Epidermal melanocyte (primary cell): ENCODE measurements around the gene CYP2J2.
"Not testable (repeated sequence)": the region's sequence is repeated elsewhere in the genome, so short reads cannot be mapped to it uniquely, and the experiment has no call there.

Source experiments
- DNase-seq: peaks from one replicate; pipeline ENCODE4 v3.0.0; 2011; ENCODE audit warnings: low spot score; ENCODE audit not compliant: insufficient read length

The CYP2J2 gene

DNA sequence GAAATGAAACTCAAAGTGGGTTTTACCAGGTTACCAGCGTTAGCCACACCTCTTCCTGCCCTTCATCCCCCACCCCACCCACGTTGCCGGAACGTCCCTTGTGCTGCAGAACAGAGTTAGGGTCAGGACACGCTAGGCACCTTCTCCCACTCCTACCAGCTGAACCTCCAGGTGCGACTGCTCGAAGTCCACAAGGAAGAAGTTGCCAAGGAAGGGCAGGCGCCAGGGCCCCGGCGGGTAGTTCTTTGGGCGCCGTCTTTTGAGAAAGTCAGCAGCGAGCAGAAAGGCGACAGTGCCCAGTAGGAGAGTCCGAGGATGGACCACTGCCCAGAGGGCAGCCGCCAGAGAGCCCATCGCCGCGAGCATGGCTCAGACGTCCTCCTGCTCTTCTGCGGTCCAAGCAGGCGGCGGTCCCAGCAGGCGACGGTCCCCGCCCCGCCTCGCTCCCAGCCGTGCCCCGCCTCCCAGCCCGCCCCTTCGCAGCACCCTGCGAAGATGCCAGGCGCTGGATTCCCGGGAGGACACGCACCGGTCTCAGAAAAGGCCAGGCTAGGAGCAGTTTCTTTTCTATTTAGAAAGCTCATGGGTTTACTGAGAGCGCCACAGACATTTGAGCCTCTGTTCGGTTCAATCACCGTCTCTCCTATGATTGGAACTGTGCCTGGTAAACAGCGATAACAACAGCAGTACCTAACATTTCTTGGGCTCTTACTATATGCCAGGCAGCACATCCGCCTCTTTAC, at the start of gene CYP2J2:
Gene CYP2J2 (minus strand): TSS at position 393 of the 743 bp plus-strand sequence. CDS start 27 bp downstream, at position 366.
- no peak for DNase-seq

DNA sequence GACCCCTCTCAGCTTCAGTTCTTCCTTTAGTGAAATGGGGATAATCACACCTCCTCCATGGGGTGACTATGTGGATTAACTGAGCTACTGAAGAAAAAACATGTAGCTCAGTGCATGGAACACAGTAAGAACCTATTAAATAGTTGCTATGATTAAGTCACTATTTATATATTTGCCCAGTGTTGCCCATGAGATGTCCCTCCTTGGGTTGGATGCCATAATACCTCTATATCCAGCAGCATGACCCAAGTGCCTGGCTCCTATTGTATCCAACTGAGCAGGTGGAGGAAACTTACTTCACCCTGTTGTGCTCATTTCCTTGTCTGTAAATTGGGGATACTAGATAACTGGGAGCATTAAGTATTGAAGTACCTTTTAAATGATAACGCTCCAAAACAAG, 47.1 kb upstream of the CYP2J2 start:
- DNase-seq, result no peak

- DNase-seq, result no peak
Observed at GRCh38 chr1:59972216-59972927, 45.8 kb upstream of the CYP2J2 start.

- no peak for DNase-seq
Observed at GRCh38 chr1:59971464-59971911, 44.9 kb upstream of the CYP2J2 start.

DNA sequence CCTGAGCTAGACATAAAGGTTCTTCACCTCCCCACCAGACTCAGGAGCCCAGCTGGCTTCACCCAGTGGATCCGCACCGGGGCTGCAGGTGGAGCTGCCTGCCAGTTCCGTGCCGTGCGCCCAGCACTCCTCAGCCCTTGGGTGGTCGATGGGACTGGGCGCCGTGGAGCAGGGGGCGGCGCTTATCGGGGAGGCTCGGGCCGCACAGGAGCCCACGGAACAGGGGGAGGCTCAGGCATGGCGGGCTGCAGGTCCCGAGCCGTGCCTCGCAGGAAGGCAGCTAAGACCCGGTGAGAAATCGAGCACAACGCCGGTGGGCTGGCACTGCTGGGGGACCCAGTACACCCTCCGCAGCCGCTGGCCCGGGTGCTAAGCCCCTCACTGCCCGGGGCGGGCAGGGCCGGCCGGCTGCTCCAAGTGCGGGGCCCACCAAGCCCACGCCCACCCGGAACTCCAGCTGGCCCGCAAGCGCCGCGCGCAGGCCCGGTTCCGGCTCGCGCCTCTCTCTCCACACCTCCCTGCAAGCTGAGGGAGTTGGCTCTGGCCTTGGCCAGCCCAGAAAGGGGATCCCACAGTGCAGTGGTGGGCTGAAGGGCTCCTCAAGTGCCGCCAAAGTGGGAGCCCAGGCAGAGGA, 43.1 kb upstream of the CYP2J2 start:
- DNase-seq, result not testable (repeated sequence)

DNA sequence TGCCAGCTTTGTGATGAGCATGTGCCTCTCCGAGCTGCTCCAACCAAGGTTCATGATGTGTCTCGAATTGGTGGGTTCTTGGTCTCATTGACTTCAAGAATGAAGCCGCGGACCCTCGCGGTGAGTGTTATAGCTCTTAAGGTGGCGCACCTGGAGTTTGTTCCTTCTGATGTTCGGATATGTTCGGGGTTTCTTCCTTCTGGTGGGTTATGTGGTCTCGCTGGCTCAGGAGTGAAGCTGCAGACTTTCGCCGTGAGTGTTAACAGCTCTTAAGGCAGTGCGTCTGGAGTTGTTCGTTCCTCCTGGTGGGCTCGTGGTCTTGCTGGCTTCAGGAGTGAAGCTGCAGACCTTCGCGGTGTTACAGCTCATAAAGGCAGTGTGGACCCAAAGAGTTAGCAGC, 42.2 kb upstream of the CYP2J2 start:
- not testable (repeated sequence) for DNase-seq

DNA sequence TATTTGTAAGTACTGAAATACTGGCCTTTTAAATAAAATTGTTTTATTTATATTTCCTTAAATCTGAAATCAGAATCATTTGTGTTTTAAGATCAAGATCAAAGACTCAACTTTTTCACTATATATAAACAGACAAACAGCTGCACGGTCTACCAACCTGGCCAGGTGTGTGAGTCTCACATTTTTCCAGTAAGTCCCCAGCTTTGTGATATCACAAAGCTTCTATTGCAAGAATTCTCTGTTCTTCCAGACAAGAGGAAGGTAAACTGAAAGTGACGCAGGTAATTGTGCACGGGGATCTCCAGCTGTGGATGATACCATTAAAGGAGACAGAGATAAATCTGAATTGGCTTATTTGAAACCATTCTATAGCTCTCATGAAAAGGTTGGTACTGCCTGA, 41.2 kb upstream of the CYP2J2 start:
- no peak for DNase-seq

DNA sequence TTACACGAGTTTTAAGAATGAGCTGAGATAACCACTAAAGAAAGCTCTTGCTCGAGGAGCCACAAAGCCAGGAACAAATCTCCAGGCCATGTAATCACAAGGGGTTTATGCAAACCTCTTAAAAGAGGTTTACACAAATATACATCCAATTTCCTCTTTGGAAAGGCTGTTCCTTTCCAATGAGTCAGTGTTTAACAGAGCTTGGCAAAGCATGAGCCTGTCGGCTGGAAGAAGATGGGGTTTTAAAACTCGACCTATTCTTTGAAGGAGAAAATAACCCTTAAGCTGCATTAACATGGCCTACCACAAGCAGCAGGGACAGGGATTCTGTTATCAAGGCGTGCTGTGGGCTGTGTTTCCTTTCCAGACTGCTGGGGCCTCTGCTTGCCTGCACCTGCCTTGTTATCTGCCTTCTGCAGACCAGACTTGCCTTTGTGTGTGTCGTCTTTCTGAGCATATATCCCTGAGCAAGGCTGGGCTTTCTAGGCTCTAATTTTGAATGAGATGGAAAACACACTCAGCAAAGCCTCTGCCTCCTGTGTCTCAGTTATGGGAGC, 40.6 kb upstream of the CYP2J2 start:
- DNase-seq, result no peak

DNA sequence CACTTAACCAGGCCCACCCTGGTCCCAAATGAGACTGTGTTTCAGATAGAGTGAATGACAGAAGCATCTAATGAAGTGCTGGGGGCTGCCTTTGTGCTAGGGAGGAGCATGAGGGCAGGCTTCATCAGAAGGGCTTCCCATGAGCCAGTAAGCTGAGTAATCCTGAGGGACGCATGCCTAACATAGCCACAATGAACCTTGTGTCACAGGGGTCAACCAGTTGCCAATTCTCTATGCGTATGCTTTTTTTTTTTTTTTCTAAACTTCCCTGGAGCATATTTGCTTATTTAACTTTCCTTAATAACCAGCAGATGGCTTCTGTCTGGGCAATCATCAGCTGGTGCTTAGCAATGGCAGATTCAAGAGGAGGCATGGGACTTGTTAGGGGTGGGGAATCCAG, 25.5 kb upstream of the CYP2J2 start:
- no peak for DNase-seq

- DNase-seq, result no peak
Observed at GRCh38 chr1:59949648-59950047, 23.1 kb upstream of the CYP2J2 start.

DNA sequence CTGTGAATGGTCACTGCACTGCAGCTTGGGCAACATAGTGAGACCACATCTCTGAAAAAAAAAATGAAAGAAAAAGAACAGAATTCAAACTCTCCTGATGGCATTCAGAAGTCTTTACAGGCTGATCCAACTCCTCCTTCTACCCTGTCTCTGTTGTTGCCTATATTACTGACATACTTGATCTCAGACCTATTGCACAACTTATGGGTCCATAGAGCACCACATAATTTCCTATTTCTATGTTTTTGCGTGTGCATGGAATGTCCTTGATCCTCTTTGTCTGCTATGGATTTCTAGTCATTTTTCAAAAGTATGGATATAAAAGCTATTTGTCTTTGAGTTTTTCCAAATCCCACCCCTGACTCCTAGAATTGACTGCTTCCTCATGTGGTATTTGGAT, 22.4 kb upstream of the CYP2J2 start:
- DNase-seq, result no peak

DNA sequence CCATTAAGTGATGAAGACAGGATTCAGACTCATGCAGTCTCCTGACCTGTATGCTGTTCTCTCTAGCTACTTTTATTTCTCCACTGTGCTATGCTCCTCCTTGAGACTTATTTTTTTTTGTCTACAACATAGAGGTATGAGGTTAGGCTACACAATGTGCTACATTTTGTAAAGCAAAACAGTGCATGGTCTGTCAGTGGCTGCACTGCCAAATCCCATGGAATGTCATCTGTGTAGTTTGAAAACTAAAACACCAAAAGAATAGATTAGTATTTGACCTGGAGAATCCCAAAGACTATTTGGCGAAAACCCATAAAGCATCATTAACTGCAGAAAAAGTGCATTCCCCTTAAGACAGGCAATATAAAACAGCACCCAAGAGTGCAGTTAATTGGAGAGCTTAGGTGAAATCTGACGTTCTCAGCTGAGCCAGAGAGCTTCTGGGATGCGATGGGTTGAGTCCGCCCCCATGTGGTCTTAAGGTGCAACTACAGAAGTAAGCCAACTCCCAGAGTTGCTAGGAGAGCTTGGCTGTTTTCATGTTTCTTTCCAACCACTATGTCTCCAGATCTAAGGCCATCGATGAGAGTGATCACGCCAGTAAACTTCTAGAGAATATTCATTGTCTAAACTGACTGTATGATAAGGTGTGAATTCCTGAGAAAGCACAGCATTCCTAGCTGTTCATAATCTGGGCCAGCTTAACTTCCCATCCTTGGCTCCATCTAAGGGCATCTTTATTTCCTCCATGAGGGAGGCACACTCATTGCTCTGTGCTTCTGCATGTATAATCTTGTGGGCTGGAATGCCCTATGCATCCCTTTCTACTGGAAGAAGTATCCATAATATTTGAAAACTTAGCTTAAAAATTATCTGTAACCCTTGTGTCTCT, 20.7 kb upstream of the CYP2J2 start:
- DNase-seq, result peak; percentile 54

GRCh38 chr1:59945790-59946189, 19.2 kb upstream of the CYP2J2 start:
- no peak for DNase-seq

DNA sequence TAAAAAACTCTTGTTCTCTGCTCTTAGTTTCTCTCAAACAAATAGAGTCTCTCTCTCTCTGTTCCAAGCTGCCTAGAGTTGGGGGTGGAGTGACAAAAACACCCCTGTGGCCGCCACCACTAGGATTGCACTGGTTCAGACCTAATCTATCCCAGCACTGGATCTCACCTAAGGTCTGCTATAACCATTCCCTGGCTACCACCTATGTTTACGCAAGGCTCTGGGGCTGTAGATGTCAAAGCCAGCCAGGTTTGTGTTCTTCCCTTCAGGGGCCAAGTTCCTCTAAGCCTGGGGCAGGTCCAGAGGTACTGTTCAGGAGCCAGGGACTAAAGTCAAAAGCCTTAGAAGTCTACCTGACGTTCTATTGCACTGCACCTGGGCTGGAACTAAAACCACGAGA, 12.8 kb upstream of the CYP2J2 start:
- DNase-seq, result no peak

DNA sequence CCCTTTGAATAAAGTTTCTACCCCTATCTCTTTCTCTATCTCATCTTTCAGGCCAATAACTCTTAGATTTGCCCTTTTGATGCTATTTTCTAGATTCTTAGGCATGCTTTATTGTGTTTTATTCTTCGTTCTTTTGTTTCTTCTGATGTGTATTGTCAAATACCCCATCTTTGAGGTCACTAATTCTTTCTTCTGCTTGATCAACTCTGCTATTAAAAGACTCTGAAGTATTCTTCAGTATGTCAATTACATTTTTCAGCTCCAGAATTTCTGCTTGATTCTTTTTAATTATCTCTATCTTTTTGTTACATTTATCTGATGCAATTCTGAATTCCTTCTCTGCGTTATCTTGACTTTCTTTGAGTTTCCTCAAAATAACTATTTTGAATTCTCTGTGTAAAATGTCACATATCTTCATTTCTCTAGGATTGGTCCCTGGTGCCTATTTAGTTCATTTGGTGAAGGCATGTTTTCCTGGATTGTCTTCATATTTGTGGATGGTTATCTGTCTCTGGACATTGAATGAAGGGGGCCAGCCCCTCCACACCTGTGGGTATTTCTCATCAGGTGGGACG, 11.2 kb upstream of the CYP2J2 start:
- DNase-seq, result no peak

DNA sequence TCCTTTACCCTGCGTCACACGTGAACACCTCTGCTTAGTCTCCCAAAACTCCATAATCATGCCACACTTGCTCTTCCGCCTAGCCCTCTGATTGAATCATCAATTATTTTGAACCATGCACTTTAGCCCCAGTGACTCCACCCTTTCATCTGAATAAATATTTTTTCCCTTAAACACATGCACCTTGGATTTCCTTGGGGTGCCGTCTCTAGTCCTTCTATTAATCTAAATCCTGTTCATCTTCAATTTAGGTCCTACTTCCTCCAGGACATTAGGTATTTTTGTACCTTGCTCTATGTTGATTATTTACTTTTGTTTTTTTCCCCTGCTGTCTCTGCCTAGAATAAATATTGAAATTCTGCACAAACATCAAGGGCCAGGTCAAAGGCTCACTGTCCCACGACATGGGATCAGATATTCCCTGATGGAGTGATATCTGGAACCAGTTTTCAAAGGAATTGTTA, 9.8 kb upstream of the CYP2J2 start:
- no peak for DNase-seq

DNA sequence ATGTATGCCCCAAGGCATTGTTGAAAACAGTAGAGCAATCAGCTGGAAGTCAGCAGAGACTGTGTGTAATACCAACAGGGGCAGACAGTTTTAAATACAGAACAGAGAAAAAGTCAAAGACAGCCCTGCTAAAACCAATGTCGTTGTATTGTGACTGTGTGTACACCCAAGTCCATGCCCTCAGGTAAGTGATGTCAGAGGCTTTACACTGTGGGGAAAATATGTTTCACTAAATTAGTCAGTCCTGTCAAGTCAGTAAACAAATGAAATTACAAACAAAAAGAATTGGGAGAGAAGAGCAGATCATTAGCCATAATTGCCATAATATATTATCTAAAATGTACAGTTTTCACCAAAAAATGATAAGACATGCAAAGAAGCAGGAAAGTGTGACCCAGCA, 2.4 kb upstream of the CYP2J2 start:
- DNase-seq, result no peak

- DNase-seq, result no peak
Observed at GRCh38 chr1:59927213-59927612, 640 bp upstream of the CYP2J2 start.

DNA sequence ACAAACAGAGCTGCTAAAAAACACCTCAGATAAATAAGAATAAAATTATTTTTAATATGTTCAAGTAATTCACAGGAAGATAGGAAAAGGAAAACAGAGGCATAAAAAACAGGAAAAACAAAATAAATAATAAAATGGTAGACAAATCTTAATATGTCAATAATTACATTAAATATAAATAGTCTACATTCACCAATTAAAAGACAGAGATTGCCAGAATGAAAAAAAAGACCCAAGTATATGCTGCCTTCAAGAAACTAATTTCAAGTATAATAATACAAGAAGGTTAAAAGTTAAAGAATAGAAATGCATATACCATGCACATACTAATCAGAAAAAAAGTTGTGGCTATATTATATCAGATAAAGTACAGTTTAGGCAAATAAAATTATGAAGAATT, 1.9 kb downstream of the CYP2J2 start:
- no peak for DNase-seq

- DNase-seq, result not testable (repeated sequence)
Observed at GRCh38 chr1:59921258-59921899, 5.2 kb downstream of the CYP2J2 start.
